CD4-positive, alpha-beta T cell treated with Interleukin-4 for 1 hour (primary cell): ENCODE measurements around the gene C1QTNF9.
"Not testable (repeated sequence)": the region's sequence is repeated elsewhere in the genome, so short reads cannot be mapped to it uniquely, and the experiment has no call there.

ENCODE experiments used
- DNase-seq, 2 donors: peaks; one replicate each; pipeline ENCODE4 v3.0.0-alpha.2; 2020 to 2022

C1QTNF9 gene

GRCh38 chr13:24309300-24309699, at the start of gene C1QTNF9:
TSS of gene C1QTNF9 (plus strand) at chr13:24309580. CDS start at chr13:24316004, 6,424 bp downstream.
- not testable (repeated sequence) for DNase-seq

- DNase-seq: peak; percentile 38 to 69
These were observed 47.8 kb upstream of the C1QTNF9 start for GRCh38 chr13:24261566-24261965.

GRCh38 chr13:24263632-24264031, 45.7 kb upstream of the C1QTNF9 start:
- no peak for DNase-seq

- DNase-seq: peak; percentile 81 to 87
These were observed 44.4 kb upstream of the C1QTNF9 start for GRCh38 chr13:24264976-24265375.

GRCh38 chr13:24265453-24265852, 43.9 kb upstream of the C1QTNF9 start:
- no peak for DNase-seq

GRCh38 chr13:24267274-24267673, 42.1 kb upstream of the C1QTNF9 start:
- DNase-seq: peak in 1 of 2 donors; percentile 76

- DNase-seq: no peak
These were observed 41.6 kb upstream of the C1QTNF9 start for GRCh38 chr13:24267801-24268200.

GRCh38 chr13:24269821-24270220, 39.6 kb upstream of the C1QTNF9 start:
- no peak for DNase-seq

GRCh38 chr13:24270639-24271141, 38.7 kb upstream of the C1QTNF9 start:
- DNase-seq: peak; percentile 79 to 88

- no peak for DNase-seq
These were observed 38.2 kb upstream of the C1QTNF9 start for GRCh38 chr13:24271231-24271600.

GRCh38 chr13:24271601-24272451, 37.6 kb upstream of the C1QTNF9 start:
- peak; percentile 85 to 91 for DNase-seq

GRCh38 chr13:24272452-24273161, 36.8 kb upstream of the C1QTNF9 start:
- no peak for DNase-seq

GRCh38 chr13:24273926-24274325, 35.5 kb upstream of the C1QTNF9 start:
- DNase-seq: no peak

GRCh38 chr13:24274452-24275021, 34.8 kb upstream of the C1QTNF9 start:
- peak; percentile 81 to 88 for DNase-seq

GRCh38 chr13:24275041-24275440, 34.3 kb upstream of the C1QTNF9 start:
- no peak for DNase-seq

- DNase-seq: peak in 1 of 2 donors; percentile 76
These were observed 33.1 kb upstream of the C1QTNF9 start for GRCh38 chr13:24276306-24276705.

GRCh38 chr13:24276861-24277260, 32.5 kb upstream of the C1QTNF9 start:
- no peak for DNase-seq

GRCh38 chr13:24277761-24278160, 31.6 kb upstream of the C1QTNF9 start:
- DNase-seq: no peak

GRCh38 chr13:24279327-24280110, 29.9 kb upstream of the C1QTNF9 start:
- DNase-seq: peak in 1 of 2 donors; percentile 30

GRCh38 chr13:24280720-24281119, 28.7 kb upstream of the C1QTNF9 start:
- DNase-seq: peak in 1 of 2 donors; percentile 58

GRCh38 chr13:24281188-24282008, 28.0 kb upstream of the C1QTNF9 start:
- no peak for DNase-seq

GRCh38 chr13:24282256-24282655, 27.1 kb upstream of the C1QTNF9 start:
- no peak for DNase-seq
